HG02970 (cell line): ENCODE measurements around the gene GTF3C1.

Source experiments
- ATAC-seq: cut with Tn5 transposase; IDR thresholded peaks from one replicate; pipeline ENCODE4 v1.9.1; 2021; ENCODE audit warnings: mild to moderate bottlenecking, moderate library complexity, moderate number of reproducible peaks; ENCODE audit not compliant: unreplicated experiment, low FRiP score

Gene GTF3C1

GRCh38 chr16:27526180-27526579 lies 23.5 kb downstream of the GTF3C1 start:
- no peak for ATAC-seq

- ATAC-seq, result no peak
These were observed 27.5 kb downstream of the GTF3C1 start for GRCh38 chr16:27522173-27522707.

GRCh38 chr16:27520982-27521673 lies 28.6 kb downstream of the GTF3C1 start:
- ATAC-seq, result no peak

- ATAC-seq, result no peak
These were observed 31.5 kb downstream of the GTF3C1 start for GRCh38 chr16:27518226-27518625.

GRCh38 chr16:27517664-27518063 lies 32.0 kb downstream of the GTF3C1 start:
- ATAC-seq, result no peak

GRCh38 chr16:27516365-27516764 lies 33.3 kb downstream of the GTF3C1 start:
- no peak for ATAC-seq

- ATAC-seq, result no peak
These were observed 33.8 kb downstream of the GTF3C1 start for GRCh38 chr16:27515874-27516353.

- no peak for ATAC-seq
These were observed 34.9 kb downstream of the GTF3C1 start for GRCh38 chr16:27514806-27515205.

GRCh38 chr16:27511657-27512448 lies 37.9 kb downstream of the GTF3C1 start:
- ATAC-seq, result no peak

- ATAC-seq, result no peak
These were observed 41.2 kb downstream of the GTF3C1 start for GRCh38 chr16:27508476-27508875.

- no peak for ATAC-seq
These were observed 42.9 kb downstream of the GTF3C1 start for GRCh38 chr16:27506771-27507170.

- ATAC-seq, result no peak
These were observed 44.1 kb downstream of the GTF3C1 start for GRCh38 chr16:27505297-27506236.

- no peak for ATAC-seq
These were observed 46.1 kb downstream of the GTF3C1 start for GRCh38 chr16:27503662-27504061.

GRCh38 chr16:27500801-27501200 lies 48.9 kb downstream of the GTF3C1 start:
- no peak for ATAC-seq

GRCh38 chr16:27499659-27500055 lies 50.1 kb downstream of the GTF3C1 start:
- no peak for ATAC-seq

- ATAC-seq, result no peak
These were observed 50.6 kb downstream of the GTF3C1 start for GRCh38 chr16:27498916-27499658.

- no peak for ATAC-seq
These were observed 51.5 kb downstream of the GTF3C1 start for GRCh38 chr16:27498031-27498825.

GRCh38 chr16:27495191-27495590 lies 54.5 kb downstream of the GTF3C1 start:
- ATAC-seq, result no peak

- ATAC-seq, result no peak
These were observed 57.1 kb downstream of the GTF3C1 start for GRCh38 chr16:27492588-27492979.
